Measurements from ENCODE around the gene PMS2.
A peak's percentile ranks its signal among the peaks of the same experiment; 100 is the strongest.
"Not testable (repeated sequence)": the region's sequence is repeated elsewhere in the genome, so short reads cannot be mapped to it uniquely, and the experiment has no call there.

PMS2 gene

DNA sequence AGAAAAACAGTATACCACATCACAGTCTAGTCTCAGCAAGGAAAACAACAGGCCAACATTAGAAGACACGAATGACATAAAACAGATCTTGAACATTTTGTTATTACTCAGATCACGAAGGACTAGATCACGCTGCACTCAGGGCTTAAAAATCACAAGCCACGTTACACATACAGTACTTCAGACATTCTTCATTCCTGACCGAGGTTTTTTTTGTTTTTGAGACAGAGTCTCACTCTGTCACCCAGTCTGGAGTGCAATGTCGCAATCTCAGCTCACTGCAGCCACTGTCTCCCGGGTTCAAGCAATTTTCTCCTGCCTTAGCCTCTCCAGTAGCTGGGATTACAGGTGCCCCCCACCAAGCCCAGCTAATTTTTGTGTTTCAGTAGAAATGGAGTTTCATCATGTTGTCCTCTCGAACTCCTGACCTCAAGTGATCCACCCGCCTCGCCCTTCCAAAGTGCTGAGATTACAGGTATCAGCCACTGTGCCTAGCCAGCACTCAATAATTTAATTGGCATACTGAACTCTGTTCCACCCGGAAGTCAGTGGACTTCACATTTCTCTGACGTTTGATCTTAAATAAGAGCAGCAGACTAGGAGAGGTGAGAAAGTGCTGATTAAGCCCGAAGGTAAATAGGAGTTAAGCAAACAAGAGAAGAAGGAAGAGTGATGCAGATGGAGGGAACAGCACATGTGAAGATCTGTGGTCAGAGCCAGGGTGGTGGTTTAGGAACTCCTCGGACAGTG, 3.7 kb upstream of the PMS2 start:
- DNase-seq, result no peak

DNA sequence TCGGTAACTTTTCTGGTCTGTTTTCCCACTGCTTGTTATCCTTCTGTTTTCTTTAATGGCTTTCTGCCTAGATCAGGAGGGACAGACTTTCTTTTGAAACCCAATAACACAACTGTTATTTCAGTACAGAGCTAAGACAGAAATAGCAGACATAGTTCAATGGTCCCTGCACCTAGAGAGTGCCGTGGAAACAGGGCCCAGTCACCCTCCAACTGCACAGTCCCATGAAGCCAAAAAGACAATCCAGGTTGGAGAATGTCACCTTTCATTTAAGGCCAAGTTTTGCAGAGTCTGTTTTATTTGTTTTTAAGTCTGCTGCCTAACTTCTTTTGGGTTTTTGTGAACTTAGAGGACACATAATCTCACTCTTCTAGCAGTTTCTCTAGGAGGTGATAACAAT, 2.7 kb upstream of the PMS2 start:
- DNase-seq, result no peak

DNA sequence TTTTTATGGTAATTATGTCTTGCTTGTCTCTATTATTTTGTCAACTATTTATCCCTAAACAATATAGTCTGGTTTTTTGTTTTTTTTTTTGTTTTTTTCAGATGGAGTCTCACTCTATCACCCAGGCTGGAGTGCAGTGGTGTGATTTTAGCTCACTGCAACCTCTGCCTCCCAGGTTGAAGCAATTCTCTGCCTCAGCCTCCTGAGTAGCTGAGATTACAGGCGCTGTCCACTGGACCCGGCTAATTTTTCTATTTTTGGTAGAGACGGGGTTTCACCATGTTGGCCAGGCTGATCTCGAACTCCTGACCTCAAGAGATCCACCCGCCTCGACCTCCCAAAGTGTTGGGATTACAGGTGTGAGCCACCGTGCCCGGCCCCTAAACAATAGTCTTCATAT, 1.5 kb upstream of the PMS2 start:
- DNase-seq, result not testable (repeated sequence)

DNA sequence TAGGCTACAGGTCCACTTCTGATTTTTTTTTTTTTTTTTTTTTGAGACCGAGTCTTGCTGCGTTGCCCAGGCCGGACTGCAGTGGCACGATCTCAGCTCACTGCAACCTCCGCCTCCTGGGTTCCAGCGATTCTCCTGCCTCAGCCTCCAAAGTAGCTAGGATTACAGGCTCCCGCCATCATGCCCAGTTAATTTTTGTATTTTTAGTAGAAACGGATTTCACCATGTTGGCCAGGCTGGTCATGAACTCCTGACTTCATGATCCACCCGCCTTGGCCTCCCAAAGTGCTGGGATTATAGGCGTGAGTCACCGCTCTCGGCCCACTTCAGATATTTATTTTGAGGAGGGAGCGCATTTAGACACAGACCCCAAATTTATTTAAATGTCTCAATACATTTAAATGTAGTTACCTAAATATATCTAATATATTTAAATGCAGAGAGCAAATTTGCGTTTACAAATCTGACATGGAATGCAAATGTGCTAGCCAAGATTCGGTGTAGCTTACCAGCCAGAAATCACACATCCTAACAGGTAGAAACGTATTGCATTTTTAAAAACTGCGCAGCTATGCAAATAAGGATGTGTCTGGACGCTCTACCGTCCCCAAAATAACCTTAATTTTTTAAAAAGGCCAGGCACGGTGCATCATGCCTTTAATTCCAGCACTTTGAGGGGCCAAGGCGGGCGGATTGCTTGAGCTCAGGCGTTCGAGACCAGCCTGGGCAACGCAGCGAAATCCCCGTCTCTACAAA, 836 bp downstream of the PMS2 start:
- DNase-seq, result not testable (repeated sequence)

DNA sequence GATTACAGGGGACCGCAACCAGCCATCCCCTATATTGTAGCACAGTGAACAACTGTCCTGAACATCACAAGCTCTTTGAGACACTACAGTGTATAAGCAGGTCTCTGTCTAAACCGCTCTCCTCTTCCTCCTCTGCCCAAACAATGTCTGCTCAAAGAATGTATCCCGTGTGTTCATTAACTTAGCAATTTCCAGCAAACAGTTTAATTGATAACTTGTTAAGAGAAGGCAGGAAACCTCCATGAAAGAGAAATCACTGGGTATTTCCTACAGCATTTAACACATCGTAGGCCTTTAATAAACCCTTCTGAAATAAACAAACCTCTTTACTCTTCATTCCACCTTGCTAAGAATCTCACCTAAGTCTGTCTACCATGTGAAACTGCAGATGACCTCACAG, 1.5 kb downstream of the PMS2 start:
- no peak for DNase-seq

DNA sequence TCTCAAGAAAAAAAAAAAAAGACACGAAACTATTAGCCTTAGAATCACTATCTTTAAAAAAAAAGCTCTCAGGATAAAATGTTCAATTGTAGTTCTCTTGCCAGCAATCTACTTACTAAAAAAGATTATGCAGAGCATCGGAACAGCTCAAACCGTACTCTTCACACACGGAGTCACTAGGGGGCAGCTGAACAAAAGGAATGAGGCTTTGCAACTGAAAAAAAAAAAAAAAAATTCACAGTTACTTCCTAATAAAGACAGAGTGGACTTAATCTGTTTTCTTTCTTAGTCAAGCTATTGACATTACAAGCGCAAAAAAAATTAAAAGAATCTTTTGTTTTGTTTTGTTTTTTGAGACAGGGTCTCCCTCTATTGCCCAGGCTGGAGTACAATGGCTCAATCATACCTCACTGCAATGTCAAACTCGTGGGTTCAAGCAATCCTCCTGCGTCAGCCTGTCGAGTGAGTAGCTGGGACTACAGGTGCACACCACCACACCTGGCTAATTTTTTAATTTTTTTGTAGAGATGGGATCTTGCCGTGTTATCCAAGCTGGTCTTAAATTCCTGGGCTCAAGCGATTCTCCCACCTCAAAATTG, 11.5 kb downstream of the PMS2 start:
- peak; percentile 39 to 49 for DNase-seq

DNA sequence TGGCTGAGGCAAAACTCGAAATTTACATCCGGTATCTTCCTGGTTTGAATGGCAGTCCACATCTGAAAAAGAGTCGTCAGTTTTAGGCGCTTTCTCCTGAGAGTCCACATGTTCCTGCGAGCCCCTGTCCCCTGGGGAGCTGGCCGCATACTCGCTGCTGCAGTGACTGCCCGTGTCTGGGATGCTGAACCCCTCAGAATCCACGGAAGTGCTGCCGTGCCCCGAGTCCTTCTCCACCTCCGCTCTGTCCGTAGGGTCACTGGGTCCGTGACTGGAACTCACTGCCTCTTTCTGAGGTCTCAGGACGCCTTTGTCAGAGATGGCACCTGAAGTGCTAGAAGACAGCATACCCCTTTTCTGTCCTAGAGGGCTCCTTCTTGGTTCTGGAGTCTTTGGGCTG, 21.8 kb downstream of the PMS2 start:
- not testable (repeated sequence) for DNase-seq

DNA sequence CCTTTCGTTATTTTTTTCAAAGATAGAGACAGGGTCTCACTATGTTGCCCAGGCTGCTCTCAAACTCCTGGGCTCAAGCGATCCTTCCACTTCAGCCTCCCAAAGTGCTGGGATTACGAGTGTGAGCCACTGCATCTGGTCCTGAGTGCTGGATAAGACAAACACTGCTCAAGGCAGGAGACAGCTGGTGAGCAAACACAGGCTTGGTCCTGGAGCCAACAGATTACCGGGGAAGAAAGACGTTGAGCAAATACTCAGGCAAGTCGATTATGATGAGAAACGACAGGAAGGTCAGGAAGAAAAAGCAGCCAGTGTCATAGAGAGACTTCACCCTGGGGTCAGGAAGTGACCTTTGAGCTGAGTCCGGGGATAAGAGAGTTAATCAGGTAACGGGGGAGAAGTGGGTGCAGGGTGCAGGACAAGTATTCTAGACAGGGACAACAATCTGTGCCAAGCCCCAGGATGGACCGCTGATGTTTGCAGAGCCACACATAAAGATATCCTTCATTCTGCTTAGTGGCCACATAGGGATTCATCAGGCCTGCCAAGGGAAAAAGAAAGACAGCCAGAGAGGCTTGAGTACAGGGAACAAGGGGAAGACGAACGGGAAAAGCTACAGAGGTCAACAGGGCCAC, 29.1 kb downstream of the PMS2 start:
- DNase-seq, result not testable (repeated sequence)

DNA sequence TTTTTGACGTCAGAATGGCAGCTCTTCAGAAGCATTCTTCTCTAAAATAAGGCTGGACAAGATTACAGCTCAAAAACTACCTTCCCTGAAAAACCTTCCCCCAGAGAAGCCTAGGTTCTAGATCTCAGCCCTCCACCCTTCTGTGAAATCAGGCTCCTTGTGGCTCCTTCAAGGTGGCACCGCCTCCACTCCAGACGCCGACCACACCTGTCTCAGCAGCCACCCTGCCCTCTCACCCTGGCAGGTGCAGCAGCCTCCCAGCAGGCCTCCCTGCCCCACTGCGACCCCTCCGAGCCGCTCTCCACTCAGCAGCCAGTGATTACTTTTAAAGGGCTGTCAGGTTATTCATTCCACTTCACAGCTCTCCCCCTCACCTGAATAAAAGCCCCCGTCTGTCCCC, 35.3 kb downstream of the PMS2 start:
- DNase-seq, result not testable (repeated sequence)

DNA sequence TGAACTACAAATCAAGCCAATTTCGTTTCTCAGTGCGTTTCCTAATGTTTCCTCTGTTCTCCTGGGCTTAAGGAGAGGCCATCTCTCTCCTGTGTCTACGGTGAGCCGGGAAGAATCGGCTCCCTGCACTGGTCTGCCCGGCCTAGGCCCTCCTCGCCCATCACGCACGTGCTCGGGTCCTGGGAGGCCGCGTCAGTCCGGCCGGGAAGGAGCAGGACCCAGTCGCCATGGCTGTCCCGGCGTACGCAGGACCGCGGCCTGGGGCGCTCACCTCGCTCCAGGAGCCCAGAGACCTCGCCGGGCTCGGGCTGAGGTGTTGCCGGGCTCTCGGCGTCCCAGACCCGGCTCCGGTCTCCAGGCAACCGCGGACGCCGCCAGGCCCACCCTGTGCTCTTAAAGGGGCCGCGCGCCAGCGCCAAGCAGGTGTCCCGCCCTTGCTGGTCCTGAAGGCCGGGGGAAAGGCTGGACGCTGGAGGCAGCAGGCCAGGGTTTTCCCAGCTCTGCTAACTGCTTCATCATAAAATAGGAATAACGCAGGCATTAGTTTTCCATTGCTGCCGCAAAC, 38.4 kb downstream of the PMS2 start, which contains the start of gene RSPH10B:
Gene RSPH10B (minus strand): TSS at position 343 of the 565 bp plus-strand sequence. CDS start 3,573 bp downstream, outside the sequence.
- not testable (repeated sequence) for DNase-seq

DNA sequence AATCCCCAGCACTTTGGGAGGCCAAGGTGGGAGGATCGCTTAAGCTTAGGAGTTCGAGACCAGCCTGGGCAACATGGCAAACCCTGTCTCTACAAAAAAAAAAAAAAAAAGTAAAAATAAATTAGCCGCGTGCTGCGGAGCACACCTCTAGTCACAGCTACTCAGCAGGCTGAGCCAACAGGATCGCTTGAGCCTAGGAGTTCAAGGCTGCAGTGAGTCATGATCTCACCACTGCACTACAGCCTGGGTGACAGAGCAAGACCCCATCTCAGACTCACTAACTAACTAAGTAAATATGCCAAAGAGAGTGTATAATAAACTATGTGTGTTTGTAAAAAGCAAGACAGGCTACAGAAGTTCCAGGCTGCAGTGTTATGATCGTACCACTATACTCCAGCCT, 45.0 kb downstream of the PMS2 start:
- DNase-seq, result not testable (repeated sequence)

DNA sequence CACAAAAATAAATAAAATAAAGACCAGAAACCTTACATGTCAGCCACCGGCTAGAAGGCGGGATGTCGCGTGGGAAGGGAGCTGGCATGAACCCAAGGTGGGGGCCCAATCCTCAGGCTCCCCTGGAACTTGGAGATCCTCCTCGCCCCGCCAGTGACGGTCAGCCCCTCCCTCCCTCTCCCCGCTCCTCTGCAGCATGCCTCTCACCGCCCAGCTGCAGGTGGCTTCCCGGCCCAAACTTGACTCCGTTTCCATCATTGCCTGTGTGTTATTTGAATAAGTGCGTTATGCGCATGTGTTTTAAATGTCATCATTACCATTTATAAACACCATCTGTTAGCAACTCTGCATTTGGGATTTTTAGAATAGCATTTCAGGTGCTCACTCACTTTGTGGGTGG, 45.6 kb downstream of the PMS2 start:
- DNase-seq, result not testable (repeated sequence)

DNA sequence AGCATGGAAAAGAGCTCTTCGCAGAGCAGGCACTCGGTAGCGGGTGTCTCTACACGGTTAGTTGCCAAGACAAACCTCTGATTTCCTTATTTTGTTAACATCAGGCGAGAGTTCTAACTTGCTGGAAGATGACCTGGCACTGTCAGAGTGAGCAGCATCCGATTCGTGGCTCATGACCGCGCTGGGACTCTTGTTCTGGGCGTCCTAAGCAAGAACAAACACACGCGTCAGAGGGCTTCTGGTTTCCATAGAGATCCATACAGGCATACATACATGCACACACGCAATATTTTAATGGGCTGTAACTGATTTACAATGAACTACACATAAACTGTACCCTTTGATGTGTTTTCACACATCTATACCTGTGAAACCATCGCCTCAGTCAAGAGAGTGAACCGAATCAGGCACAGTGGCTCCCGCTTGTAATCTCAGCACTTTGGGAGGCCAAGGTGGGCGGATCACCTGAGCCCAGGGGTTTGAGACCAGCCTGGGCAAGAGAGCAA, 73.9 kb downstream of the PMS2 start:
- DNase-seq, result not testable (repeated sequence)

DNA sequence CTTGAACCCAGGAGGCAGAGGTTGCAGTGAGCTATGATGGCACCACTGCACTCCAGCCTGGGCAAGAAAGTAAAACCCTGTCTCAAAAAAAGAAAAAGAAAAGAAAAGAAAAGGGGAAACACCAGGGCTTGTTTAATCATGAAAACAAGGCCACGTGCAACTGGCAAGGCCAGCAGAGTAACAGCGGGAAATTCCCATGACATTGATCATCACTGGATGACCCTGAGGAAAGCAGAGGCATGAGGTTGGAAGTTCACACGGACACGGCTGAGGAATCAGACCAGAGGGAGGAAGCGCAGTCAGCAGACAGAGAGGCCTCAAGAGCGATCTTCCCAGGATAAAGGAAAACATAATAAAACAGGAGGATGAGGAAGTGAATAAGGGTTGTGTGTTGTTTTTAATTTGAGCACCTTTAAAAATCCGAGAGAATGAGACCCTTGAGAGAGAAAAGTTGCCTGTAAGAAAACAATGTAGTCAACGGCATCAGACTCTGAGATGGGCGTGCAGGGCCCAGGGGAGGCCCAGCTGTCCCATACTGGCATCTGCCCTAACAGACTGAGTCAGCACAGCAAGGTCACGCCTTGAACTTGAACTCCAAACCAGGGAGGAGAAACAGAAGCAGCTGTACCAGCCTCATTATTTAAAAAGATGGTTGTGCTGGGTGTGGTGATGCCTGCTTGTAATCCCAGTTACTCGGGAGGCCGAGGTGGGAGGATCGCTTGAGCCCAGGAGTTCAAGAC, 76.8 kb downstream of the PMS2 start:
- DNase-seq, result not testable (repeated sequence)

DNA sequence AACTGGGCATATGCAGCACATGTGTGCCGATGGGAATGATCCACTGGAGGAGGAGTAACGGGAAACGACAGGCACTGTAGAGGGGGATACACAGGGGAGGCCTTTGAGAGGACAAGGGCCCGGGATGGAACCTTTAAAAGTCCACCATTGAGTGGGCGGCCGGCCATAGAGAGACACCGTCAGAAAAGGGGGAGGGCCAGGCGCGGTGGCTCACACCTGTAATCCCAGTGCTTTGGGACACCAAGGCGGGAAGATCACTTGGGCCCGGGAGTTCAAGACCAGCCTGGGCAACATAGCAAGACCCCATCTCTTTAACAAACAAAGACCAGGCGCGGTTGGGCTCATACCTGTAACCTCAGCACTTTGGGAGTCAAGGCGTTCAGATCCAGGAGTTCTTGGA, 77.6 kb downstream of the PMS2 start:
- not testable (repeated sequence) for DNase-seq

DNA sequence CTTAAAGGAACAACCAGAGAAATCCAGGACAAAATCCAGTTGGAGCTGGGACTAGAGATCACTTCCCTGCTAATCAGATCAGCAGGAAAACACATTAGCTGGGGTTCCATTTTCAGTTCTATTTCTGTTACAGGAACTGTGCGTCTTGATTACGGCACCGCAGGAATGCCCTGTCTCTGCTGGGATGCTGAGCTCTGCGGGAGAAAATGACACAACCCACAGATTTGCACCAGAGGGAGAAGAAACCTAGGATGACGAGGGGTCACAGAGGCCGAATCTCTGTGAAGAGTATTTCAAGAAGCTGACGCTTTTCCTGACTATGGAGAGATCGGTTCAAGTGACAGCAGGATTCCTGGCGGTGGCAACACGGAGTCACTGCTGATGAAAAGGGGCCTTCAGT, 78.6 kb downstream of the PMS2 start:
- DNase-seq, result not testable (repeated sequence)

DNA sequence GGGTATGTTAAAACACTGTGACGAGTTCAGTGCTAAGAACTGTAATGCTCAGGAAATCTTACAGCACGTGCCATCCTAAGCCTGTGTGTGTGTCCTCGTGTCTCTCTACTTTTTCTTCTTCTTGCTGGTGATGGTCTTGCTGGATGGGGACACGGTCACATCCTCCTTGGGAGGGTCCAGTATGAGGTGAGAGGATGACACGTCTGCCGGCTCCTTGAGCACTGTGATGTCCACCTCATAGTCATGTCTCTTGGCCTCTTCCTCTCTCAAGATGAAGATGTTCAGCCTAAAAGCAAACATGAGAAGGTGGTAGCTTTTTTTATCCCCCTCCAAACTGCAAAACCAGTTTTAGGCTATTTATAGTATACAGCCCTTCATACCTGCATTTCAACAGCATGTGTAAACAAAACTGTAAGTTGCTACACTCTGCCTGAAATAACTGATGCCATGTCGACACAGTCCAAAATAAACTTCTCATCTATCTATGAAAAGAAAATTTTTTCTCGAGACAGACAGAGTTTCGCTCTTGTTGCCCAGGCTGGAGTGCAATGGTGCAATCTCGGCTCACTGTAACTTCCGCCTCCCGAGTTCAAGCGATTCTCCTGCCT, 82.5 kb downstream of the PMS2 start:
- DNase-seq, result not testable (repeated sequence)

DNA sequence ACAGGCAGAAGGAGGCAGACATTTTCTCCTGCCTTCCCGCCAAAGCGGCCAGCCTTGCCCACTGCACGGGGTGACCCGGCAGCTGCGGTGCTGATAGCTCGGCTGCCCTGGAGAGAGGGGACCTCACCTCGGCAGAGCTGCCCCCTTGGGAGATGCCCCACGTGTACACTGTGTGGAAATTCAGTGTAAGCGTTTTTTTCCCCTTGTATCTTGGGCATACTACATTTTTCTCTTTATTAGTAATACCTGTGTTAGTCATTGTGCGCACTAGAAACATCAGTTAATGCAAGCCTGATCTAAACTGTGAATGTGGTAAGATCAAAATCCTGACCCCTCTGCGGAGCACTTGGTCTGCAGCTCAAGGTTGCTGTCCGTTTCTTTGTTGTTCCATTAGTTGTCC, 84.2 kb downstream of the PMS2 start:
- DNase-seq, result not testable (repeated sequence)

DNA sequence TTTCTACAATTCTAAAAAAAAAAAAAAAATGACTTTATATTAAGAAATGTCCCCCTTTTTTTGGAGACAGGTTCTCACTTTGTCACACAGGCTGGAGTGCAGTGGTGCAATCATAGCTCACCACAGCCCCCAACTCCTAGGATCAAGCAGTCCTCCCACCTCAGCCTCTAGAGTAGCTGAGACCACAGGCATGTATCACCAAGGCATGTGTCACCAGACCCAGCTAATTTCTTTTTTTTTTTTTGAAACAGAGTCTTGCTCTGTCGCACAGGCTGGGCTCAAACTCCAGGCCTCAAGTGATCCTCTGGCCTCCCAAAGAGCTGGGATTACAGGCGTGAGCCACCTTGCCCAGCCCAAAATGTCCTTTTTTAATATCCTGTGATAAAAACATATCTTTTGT, 84.7 kb downstream of the PMS2 start:
- DNase-seq, result not testable (repeated sequence)
